Measurements from ENCODE around the gene AXDND1. TPM values are rescaled to one million over a fixed set of nuclear protein-coding genes. Genes with fewer than 3 reads are reported as not detected.
"Not testable (repeated sequence)": the region's sequence is repeated elsewhere in the genome, so short reads cannot be mapped to it uniquely, and the experiment has no call there.

The AXDND1 gene
- total RNA-seq, 2 donors from 2014 or later, result 0.81 TPM; not detected in 1

- Mint-ChIP-seq H3K27me3 (no peaks in the 10 kb centered on the region), H3K36me3 (peaks cover 12% of the 10 kb centered on the region), H3K27ac (peak overlapping the region in 1 of 2 donors; percentile 18), H3K4me1 (ENCODE audit: low read depth in 2 of 2) (peaks cover 2 to 6% of the 10 kb centered on the region in 2 donors), H3K9me3 (no peaks in the 10 kb centered on the region), H3K4me3 (no peak overlapping the region)
- no peak for ATAC-seq
- DNase-seq (ENCODE audit: low spot score), result no peak
Observed at GRCh38 chr1:179337942-179338560, 27.7 kb upstream of the AXDND1 start.

- H3K36me3 Mint-ChIP-seq, result peaks cover 27% of the 10 kb centered on the region
- H3K4me3 Mint-ChIP-seq, result no peak overlapping the region
- H3K9me3 Mint-ChIP-seq, result no peaks in the 10 kb centered on the region
- H3K27me3 Mint-ChIP-seq, result no peaks in the 10 kb centered on the region
- H3K4me1 Mint-ChIP-seq (ENCODE audit: low read depth in 2 of 2), result peaks cover 0 to 2% of the 10 kb centered on the region in 2 donors
- DNase-seq (ENCODE audit: low spot score), result no peak
- no peak overlapping the region for H3K27ac Mint-ChIP-seq
- ATAC-seq, result no peak
Observed at GRCh38 chr1:179340918-179341317, 24.9 kb upstream of the AXDND1 start.

GRCh38 chr1:179341943-179342547, 23.7 kb upstream of the AXDND1 start:
- Mint-ChIP-seq H3K4me1 (ENCODE audit: low read depth in 2 of 2) (peaks cover 0 to 2% of the 10 kb centered on the region in 2 donors), H3K9me3 (no peaks in the 10 kb centered on the region), H3K4me3 (no peak overlapping the region), H3K27me3 (no peaks in the 10 kb centered on the region), H3K36me3 (peaks cover 27% of the 10 kb centered on the region), H3K27ac (peak overlapping the region in 1 of 2 donors; percentile 27)
- DNase-seq (ENCODE audit: low spot score) (no peak), ATAC-seq (no peak)

DNA sequence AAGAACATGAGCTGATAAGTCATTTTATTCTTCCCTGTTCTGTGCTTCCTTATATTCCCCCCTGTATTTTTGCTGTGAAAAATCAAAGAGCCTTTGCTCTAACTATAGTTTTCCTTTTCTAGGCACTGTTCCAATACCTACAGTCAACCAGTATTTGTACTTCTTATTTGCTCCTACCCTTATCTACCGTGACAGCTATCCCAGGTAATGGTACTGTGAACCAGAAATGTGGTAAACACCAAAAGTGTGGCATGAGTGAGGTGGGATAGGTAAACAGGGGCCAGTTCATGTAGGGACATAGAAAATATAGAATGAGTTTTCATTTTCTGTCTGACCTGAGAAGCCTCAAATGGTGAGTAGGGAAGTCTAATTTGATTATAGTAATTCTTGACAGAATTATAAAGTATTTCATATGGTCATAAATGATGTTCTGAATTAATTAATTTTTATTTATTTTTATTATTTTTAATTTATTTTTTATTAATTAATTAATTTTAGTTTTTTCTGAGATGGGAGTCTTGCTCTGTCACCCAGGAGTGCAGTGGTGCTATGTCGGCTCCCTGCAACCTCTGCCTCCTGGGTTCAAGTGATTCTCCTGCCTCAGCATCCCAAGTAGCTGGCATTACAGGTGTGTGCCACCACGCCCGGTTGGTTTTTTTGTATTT, 22.9 kb upstream of the AXDND1 start:
- DNase-seq (ENCODE audit: low spot score) (no peak), ATAC-seq (no peak)
- Mint-ChIP-seq H3K4me1 (ENCODE audit: low read depth in 2 of 2) (peaks cover 0 to 2% of the 10 kb centered on the region in 2 donors), H3K4me3 (no peak overlapping the region), H3K36me3 (peaks cover 31% of the 10 kb centered on the region), H3K9me3 (no peaks in the 10 kb centered on the region), H3K27ac (peak overlapping the region in 1 of 2 donors; percentile 27), H3K27me3 (no peaks in the 10 kb centered on the region)

- Mint-ChIP-seq H3K27me3 (no peaks in the 10 kb centered on the region), H3K27ac (no peak overlapping the region), H3K4me3 (no peak overlapping the region), H3K4me1 (ENCODE audit: low read depth in 2 of 2) (peaks cover 9% of the 10 kb centered on the region in 2 donors), H3K36me3 (peaks cover 15% of the 10 kb centered on the region), H3K9me3 (no peaks in the 10 kb centered on the region)
- ATAC-seq (no peak), DNase-seq (ENCODE audit: low spot score) (no peak)
Observed at GRCh38 chr1:179351281-179351680, 14.5 kb upstream of the AXDND1 start.

DNA sequence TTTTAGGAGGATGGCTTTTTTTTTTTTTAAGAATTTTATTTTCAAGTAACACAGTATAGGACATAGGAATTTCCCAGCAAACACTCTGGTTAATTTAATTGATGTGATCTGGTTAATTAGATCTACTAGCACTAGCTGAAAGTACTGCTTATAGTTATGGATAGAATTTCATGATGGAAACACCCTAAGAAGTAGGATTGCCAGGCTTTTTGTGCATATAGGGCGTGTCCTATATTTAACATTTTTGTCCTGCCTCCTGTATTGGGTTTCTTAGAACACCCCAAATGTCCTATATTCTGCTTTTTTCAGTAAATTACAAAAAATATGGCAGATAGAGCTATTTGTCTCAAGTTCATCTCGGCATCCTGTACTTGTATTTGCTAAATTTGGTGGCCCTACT, 13.5 kb upstream of the AXDND1 start:
- peaks cover 9 to 11% of the 10 kb centered on the region in 2 donors for H3K4me1 Mint-ChIP-seq (ENCODE audit: low read depth in 2 of 2)
- no peak overlapping the region for H3K4me3 Mint-ChIP-seq
- no peak for ATAC-seq
- no peaks in the 10 kb centered on the region for H3K9me3 Mint-ChIP-seq
- no peaks in the 10 kb centered on the region for H3K27me3 Mint-ChIP-seq
- DNase-seq (ENCODE audit: low spot score), result no peak
- H3K36me3 Mint-ChIP-seq, result peaks cover 15% of the 10 kb centered on the region
- H3K27ac Mint-ChIP-seq, result peak overlapping the region in 1 of 2 donors; percentile 43

DNA sequence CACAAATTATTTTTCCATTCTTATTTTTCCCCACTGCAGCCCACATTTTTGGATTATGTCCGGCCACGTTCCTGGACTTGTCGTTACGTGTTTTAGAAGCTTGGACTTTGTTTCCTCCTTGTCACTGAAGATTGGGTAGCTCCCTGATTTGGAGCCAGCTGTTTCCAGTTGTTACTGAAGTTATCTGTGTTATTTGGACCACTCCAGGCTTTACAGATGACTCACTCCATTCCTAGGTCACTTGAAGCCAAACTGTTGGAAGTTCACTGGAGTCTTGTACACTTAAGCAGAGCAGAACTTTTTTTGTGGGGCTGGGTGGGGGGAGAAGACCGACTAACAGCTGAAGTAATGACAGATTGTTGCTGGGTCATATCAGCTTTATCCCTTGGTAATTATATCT, 12.2 kb upstream of the AXDND1 start:
- DNase-seq (ENCODE audit: low spot score) (no peak), ATAC-seq (no peak)
- no peaks in the 10 kb centered on the region for H3K27me3 Mint-ChIP-seq
- peaks cover 10% of the 10 kb centered on the region for H3K36me3 Mint-ChIP-seq
- H3K27ac Mint-ChIP-seq, result no peak overlapping the region
- no peak overlapping the region for H3K4me3 Mint-ChIP-seq
- no peaks in the 10 kb centered on the region for H3K9me3 Mint-ChIP-seq
- peaks cover 9 to 11% of the 10 kb centered on the region in 2 donors for H3K4me1 Mint-ChIP-seq (ENCODE audit: low read depth in 2 of 2)

- peaks cover 9 to 14% of the 10 kb centered on the region in 2 donors for H3K4me1 Mint-ChIP-seq (ENCODE audit: low read depth in 2 of 2)
- H3K36me3 Mint-ChIP-seq; H3K27me3 Mint-ChIP-seq; ATAC-seq; DNase-seq (ENCODE audit: low spot score); H3K27ac Mint-ChIP-seq; H3K4me3 Mint-ChIP-seq; H3K9me3 Mint-ChIP-seq: not testable (repeated sequence)
Observed at GRCh38 chr1:179361631-179362030, 4.1 kb upstream of the AXDND1 start.

- ATAC-seq (no peak), DNase-seq (ENCODE audit: low spot score) (no peak)
- peak overlapping the region; percentile 99 for H3K27ac Mint-ChIP-seq
- H3K9me3 Mint-ChIP-seq, result no peaks in the 10 kb centered on the region
- H3K36me3 Mint-ChIP-seq, result no peaks in the 10 kb centered on the region
- peaks cover under 1 to 5% of the 10 kb centered on the region in 2 donors for H3K27me3 Mint-ChIP-seq
- peaks cover 9 to 15% of the 10 kb centered on the region in 2 donors for H3K4me1 Mint-ChIP-seq (ENCODE audit: low read depth in 2 of 2)
- peak overlapping the region; percentile 98 for H3K4me3 Mint-ChIP-seq
Observed at GRCh38 chr1:179366093-179366800, 476 bp downstream of the AXDND1 start.

- H3K9me3 Mint-ChIP-seq, result no peaks in the 10 kb centered on the region
- peaks cover 11 to 12% of the 10 kb centered on the region in 2 donors for H3K27me3 Mint-ChIP-seq
- DNase-seq (ENCODE audit: low spot score) (no peak), ATAC-seq (no peak)
- no peaks in the 10 kb centered on the region for H3K36me3 Mint-ChIP-seq
- no peak overlapping the region for H3K27ac Mint-ChIP-seq
- H3K4me3 Mint-ChIP-seq, result no peak overlapping the region
- peaks cover 9 to 15% of the 10 kb centered on the region in 2 donors for H3K4me1 Mint-ChIP-seq (ENCODE audit: low read depth in 2 of 2)
Observed at GRCh38 chr1:179369751-179370341, 4.1 kb downstream of the AXDND1 start.

DNA sequence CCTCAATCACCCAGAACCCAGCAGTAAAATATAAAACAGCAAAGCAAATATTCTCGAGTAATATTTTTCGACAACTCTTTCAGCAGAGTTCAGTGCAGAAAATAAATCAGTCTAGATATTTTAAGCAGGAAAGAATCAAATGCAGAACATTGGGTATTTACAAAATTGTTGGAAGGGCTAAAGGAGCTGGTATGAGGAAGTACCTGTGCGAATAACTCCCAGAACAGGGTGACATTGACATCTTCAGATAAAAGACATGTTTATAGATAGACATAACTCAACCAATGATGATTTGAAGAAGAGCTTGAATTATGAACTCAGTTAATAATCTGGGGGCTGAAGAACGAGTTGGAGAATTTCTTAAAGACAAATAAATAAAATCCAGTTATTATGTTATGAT, 6.4 kb downstream of the AXDND1 start:
- Mint-ChIP-seq H3K27me3 (peaks cover 11 to 12% of the 10 kb centered on the region in 2 donors), H3K4me3 (no peak overlapping the region), H3K4me1 (ENCODE audit: low read depth in 2 of 2) (peaks cover 0 to 3% of the 10 kb centered on the region in 2 donors), H3K9me3 (no peaks in the 10 kb centered on the region), H3K36me3 (no peaks in the 10 kb centered on the region), H3K27ac (no peak overlapping the region)
- DNase-seq (ENCODE audit: low spot score) (no peak), ATAC-seq (no peak)

DNA sequence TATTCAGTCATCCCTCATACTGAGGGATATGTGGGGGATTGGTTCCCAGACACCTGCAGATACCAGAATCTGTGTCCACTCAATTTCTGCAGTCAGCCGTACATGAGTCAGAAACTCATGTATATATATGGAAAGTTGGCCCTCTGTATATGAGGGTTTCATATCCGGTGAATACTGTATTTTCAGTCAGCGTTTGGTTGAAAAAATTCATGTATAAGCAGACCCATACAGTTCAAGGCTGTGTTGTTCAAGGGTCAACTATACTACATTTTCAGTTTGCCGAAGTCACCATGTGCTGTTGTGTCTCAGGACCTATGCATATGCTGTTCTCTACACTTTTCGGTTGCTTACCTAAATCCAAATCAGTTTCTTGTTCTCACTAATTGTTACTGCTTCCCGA, 10.5 kb downstream of the AXDND1 start:
- DNase-seq (ENCODE audit: low spot score) (no peak), ATAC-seq (no peak)
- H3K4me1 Mint-ChIP-seq (ENCODE audit: low read depth in 2 of 2), result no peaks in the 10 kb centered on the region
- peaks cover 6 to 11% of the 10 kb centered on the region in 2 donors for H3K27me3 Mint-ChIP-seq
- H3K9me3 Mint-ChIP-seq, result no peaks in the 10 kb centered on the region
- no peaks in the 10 kb centered on the region for H3K36me3 Mint-ChIP-seq
- no peak overlapping the region for H3K4me3 Mint-ChIP-seq
- no peak overlapping the region for H3K27ac Mint-ChIP-seq

DNA sequence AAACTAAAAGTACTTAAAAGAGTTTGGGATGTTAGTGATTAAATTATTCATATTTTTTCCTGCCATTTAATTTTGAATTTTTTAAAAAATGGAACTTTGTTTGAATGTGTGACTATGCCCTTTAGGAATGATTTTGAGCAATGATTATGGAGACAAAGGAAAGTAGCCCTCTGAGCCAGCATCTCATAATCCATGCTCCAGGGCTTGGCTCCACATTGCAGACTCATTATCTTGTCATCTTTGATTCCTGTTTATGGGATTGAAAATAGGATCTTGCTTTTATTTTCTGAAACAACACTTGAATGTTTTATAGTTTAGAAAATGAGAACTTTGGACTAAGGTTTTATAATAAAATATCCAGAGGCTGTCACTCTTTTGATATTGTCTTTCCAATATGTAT, 14.5 kb downstream of the AXDND1 start:
- Mint-ChIP-seq H3K36me3 (no peaks in the 10 kb centered on the region), H3K27me3 (no peaks in the 10 kb centered on the region), H3K27ac (no peak overlapping the region), H3K4me1 (ENCODE audit: low read depth in 2 of 2) (no peaks in the 10 kb centered on the region), H3K4me3 (no peak overlapping the region), H3K9me3 (no peaks in the 10 kb centered on the region)
- ATAC-seq, result no peak
- DNase-seq (ENCODE audit: low spot score), result no peak
